ENCODE measurements around the gene REPIN1. TPM values are rescaled to one million over a fixed set of nuclear protein-coding genes. Genes with fewer than 3 reads are reported as not detected.

The REPIN1 gene
- total RNA-seq, 4 donors from 2014 or later, result 28.9 to 75.4 (median 31.8) TPM

DNA sequence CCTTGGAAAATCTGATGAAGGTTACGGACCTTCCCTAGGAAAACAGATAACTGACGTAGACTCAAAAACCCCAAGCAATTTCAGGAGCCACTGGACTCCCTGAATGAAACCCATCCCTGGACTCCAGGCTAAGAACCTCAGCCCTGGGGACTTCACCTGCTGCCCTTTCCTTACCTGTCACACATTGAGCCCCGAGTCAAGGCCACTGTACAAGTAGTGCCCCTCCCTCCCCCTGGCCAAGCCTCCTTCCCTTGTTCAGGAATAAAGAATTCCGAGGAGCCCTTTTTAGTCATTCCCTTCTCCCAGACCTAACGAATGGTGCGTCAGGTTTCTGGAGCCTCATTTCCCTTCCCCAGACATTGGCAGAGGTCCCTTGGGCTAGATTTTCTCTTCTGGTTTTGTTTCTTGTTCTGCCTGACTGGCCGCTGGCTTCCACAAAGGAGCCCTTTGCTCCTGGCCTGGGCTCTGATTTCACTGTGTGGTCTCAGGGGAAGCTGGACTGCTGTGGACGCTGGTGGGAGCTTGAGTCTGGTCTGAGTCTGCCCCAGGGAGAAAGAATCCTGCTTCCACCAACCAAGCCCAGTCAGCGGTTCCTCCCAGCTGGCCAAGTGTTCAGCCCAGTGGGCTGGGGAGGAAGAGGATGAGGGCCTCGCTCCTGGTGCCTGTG, 42.2 kb downstream of the REPIN1 start:
- TF ChIP-seq, protein P1, sequence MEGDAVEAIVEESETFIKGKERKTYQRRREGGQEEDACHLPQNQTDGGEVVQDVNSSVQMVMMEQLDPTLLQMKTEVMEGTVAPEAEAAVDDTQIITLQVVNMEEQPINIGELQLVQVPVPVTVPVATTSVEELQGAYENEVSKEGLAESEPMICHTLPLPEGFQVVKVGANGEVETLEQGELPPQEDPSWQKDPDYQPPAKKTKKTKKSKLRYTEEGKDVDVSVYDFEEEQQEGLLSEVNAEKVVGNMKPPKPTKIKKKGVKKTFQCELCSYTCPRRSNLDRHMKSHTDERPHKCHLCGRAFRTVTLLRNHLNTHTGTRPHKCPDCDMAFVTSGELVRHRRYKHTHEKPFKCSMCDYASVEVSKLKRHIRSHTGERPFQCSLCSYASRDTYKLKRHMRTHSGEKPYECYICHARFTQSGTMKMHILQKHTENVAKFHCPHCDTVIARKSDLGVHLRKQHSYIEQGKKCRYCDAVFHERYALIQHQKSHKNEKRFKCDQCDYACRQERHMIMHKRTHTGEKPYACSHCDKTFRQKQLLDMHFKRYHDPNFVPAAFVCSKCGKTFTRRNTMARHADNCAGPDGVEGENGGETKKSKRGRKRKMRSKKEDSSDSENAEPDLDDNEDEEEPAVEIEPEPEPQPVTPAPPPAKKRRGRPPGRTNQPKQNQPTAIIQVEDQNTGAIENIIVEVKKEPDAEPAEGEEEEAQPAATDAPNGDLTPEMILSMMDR (IDR thresholded peaks at IDR 0.05; ENCODE audit: low read depth), result no peak

DNA sequence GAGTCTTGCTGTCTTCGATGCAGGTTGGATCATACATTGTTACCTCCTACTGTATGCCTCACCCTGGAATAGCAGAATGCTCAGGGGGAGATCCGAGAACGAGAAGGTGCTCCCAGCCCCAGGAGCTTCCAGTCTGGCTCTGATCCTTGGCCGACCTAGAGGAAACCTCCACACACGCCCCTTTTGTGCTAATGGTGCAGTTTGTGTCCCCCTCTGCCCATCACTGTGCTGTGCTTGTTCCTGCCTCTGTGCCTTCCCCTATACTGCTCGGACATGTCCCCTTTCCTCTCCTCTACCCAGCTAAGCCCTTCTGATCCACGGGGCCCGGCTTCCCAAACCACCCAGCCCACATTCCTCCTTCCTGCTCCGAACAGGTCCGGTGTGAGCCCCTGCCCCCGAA, 43.0 kb downstream of the REPIN1 start:
- TF ChIP-seq, protein P1 (IDR thresholded peaks at IDR 0.05; ENCODE audit: low read depth), result no peak

DNA sequence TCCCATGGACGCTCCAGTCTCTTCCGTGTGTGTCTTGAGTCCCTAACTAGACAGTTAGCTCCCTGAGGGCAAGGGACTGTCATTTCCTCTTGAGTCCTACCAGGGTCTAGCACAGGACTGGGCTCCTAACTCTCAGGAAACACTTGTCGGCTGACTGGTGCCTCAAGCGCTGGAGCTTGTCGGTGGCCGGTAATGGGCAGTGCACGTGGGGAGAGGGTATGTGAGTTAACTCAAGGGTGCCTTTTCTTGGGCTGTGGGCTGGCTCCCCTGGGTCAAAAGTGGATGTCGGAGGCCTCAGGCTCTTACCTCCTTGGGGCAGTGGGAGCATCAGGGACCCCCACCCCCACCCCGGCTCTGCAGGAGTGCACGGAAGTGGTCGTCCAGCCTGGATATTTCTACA, 43.4 kb downstream of the REPIN1 start:
- TF ChIP-seq, protein P1 (IDR thresholded peaks at IDR 0.05; ENCODE audit: low read depth), result no peak

DNA sequence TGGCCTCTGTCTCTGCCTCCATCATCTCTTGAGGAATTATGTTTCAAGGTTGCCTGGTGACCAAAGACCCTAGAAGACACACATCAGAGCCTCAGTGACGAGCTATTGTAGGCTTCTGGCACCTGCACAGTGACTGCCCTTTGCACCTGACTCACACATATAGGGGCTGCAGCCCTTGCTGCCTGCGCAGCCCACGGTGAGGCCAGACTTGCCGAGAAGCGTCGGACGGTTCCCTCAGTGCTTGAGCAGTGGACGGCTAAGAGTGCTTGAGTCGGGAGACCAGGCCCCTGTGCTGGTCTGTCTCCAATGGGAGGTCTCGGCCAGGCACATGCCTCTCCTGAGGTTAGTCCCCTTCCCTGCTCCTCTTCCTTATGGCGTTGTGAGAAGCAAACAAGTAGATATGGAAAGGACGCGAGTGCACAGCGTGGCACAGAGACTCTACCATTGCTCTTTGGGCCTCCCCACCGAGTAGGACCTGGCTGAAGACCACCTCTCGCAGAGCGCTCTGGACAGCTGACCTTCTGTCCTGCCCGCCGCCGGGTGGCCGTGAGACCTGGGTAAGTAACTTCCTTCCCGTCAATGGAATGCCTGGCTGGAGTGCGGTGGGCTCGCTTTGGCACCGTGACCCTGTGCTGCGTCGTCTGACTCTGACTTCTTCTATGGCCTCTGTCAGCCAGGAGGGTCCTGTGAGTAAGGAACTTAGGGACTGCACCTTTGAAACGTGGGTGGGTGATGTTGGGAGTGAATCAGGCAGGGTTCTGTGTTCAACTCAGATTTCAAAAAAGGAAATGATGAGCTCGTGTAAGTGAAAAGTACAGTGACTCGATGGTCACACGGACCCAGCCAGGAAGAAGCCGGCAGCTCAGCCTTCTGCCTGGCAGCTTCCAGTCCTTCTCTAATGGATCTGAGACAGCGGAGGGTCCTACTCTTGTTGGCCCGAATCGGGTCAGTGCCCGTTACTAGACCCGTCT, 44.2 kb downstream of the REPIN1 start:
- TF ChIP-seq, protein P1 (IDR thresholded peaks at IDR 0.05; ENCODE audit: low read depth), result no peak

DNA sequence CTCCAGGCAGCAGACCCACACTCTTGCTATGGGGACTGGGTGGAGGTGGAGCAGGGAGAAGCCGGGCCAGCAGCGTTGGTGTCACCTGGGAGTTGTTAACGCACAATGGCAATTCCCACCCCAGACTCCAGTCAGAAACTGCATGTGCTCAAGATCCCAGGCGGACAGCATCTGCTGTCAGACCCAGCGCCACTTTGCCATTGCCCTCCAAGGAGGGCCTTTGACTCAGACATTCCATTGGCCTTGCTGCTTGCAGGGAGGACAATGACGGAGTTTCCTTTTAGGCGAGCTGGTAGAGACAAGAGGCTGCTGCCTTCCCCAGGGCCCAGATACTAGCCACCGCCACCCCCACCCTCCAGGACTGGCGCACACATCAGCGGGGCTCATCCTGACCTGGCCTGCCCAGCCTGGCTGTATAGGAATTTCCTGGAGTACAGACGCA, 45.0 kb downstream of the REPIN1 start:
- TF ChIP-seq, protein P1 (IDR thresholded peaks at IDR 0.05; ENCODE audit: low read depth), result no peak

DNA sequence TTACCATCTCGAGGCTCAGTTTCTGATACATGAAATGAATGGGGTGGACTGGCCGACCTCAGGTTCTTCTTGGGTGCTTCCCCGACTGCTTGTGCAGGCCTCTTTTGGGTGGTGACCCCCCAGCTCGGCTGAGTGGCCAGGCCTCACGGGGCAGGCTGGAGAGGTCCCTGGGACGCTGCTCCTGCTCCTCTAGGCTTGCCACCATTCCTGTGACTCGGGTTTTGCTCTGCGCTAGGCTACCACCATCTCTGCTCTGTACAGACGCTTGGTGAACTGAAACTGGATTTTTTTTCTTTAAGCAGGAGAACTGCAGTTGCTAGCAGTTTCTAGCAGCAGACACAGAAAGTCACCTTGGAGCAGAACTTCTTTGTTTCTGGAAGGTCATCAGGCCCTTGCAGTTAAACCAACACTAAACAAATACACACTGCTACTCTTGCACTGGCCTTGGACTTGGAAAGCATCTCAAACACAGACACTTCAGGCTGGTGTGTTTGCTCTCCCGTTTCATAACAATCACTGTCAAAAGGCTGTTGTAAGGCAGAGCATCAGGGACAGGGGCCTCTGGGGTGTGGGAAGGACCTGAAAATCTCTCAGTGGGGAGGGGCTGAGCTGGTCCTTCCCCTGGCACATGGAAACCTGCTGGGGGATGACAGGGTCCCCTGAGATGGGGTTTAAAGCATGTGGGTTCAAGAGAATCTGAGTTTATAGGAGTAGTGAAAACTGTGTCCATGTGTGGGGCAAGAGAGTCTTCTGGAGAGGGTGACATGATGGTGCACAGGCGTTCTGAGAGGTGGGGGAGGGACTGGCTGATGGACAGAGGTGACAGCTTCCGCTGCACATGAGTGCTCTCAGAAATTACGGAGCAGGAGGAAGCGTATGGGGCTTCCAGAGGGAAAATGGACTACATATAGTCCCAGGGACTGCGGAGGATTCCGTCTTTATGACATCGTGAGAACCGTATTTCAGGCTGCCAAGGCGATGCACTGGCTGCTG, 46.8 kb downstream of the REPIN1 start:
- TF ChIP-seq, protein P1 (IDR thresholded peaks at IDR 0.05; ENCODE audit: low read depth), result no peak
